K562 (cell line): ENCODE measurements around the gene UTP20. TPM values are rescaled to one million over a fixed set of nuclear protein-coding genes. Genes with fewer than 3 reads are reported as not detected.

Source experiments
- BRF1 ChIP-seq: IDR thresholded peaks from 3 replicates; pipeline ENCODE4 v1.6.1; 2011; ENCODE audit warnings: borderline replicate concordance, mild to moderate bottlenecking; ENCODE audit not compliant: insufficient read length; ENCODE audit errors: extremely low read depth
- CREB1 ChIP-seq, 2 experiments: sonication (generic) in 1 of 2; formaldehyde crosslinking in 1 of 2; IDR thresholded peaks; 2 replicates each; pipeline versions ENCODE4 v1.6.1 to v1.8.0; 2012 to 2022; ENCODE audit warnings: inconsistent platforms in 1 of 2, mild to moderate bottlenecking in 1 of 2, missing genetic modification reagents in 1 of 2, moderate library complexity in 1 of 2
- DMBX1 ChIP-seq: fragments of 250-450 bp; sonication (Bioruptor Pico); IDR thresholded peaks from 2 replicates; pipeline ENCODE4 v1.8.0; 2022; ENCODE audit warnings: inconsistent platforms, mild to moderate bottlenecking, moderate library complexity, borderline replicate concordance
- FOSL1 ChIP-seq: fragments of 200-800 bp; sonication (Bioruptor generic); conservative IDR thresholded peaks from 2 replicates; pipeline ENCODE4 v1.6.1; 2016; ENCODE audit warnings: missing genetic modification characterization, missing compliant biosample characterization
- FOXJ3 ChIP-seq: sonication (generic); formaldehyde crosslinking; IDR thresholded peaks from 2 replicates; pipeline ENCODE4 v1.4.0; 2020; ENCODE audit warnings: mild to moderate bottlenecking, missing genetic modification reagents
- GABPA ChIP-seq: fragments of 200-800 bp; sonication (Bioruptor generic); conservative IDR thresholded peaks from 2 replicates; pipeline ENCODE4 v1.6.1; 2016; ENCODE audit warnings: low read depth, missing genetic modification characterization, missing compliant biosample characterization
- HDAC2 ChIP-seq: fragments of 450-650 bp; IDR thresholded peaks from 2 replicates; pipeline ENCODE4 v1.6.1; 2016; ENCODE audit warnings: mild to moderate bottlenecking
- HNRNPL ChIP-seq: fragments of 200-400 bp; formaldehyde crosslinking; IDR thresholded peaks from 2 replicates; pipeline ENCODE4 v1.6.1; 2017; ENCODE audit warnings: low read depth, mild to moderate bottlenecking, low read length
- KLF16 ChIP-seq: IDR thresholded peaks from 2 replicates; pipeline ENCODE4 v1.6.1; 2016; ENCODE audit warnings: antibody characterized with exemption
- MTA3 ChIP-seq: fragments of 450-650 bp; formaldehyde crosslinking; IDR thresholded peaks from 2 replicates; pipeline ENCODE4 v1.6.1; 2017; ENCODE audit warnings: mild to moderate bottlenecking, borderline replicate concordance
- MYBL2 ChIP-seq, 2 experiments: fragments of 450-650 bp in 1 of 2; sonication (generic) in 1 of 2; formaldehyde crosslinking in 1 of 2; IDR thresholded peaks; 2 replicates each; pipeline versions ENCODE4 v1.6.1 to v1.8.1; 2017 to 2022; ENCODE audit warnings: borderline replicate concordance in 1 of 2, inconsistent platforms in 1 of 2, low read depth in 1 of 2, mild to moderate bottlenecking in 1 of 2, missing genetic modification reagents in 1 of 2, moderate library complexity in 1 of 2
- POLR2B ChIP-seq: fragments of 450-650 bp; IDR thresholded peaks from 2 replicates; pipeline ENCODE4 v1.6.1; 2018; ENCODE audit warnings: low read depth; ENCODE audit not compliant: partially characterized antibody
- SAFB ChIP-seq: fragments of 200-400 bp; formaldehyde crosslinking; IDR thresholded peaks from 2 replicates; pipeline ENCODE4 v1.6.1; 2017; ENCODE audit warnings: low read depth, low read length, borderline replicate concordance
- ZC3H11A ChIP-seq: IDR thresholded peaks from 2 replicates; pipeline ENCODE4 v1.6.1; 2012; ENCODE audit warnings: low read depth, low read length, improper control_type of control experiment
- ZFP30 ChIP-seq: fragments of 250-450 bp; sonication (Bioruptor Pico); IDR thresholded peaks from 2 replicates; pipeline ENCODE4 v1.8.0; 2022; ENCODE audit warnings: moderate library complexity, mild to moderate bottlenecking, inconsistent platforms, borderline replicate concordance
- ZFP36 ChIP-seq: fragments of 150-350 bp; IDR thresholded peaks from 2 replicates; pipeline ENCODE4 v1.6.1; 2018; ENCODE audit warnings: low read length, low read depth; ENCODE audit not compliant: partially characterized antibody
- ZNF24 ChIP-seq: fragments of 450-650 bp; IDR thresholded peaks from 2 replicates; pipeline ENCODE4 v1.6.1; 2016
- ZNF436 ChIP-seq: fragments of 250-450, 450-650 bp; sonication (Bioruptor Pico); formaldehyde crosslinking; IDR thresholded peaks from 2 replicates; pipeline ENCODE4 v1.7.0; 2020; ENCODE audit warnings: mild to moderate bottlenecking
- ZNF444 ChIP-seq: fragments of 250-450 bp; sonication (Bioruptor Pico); IDR thresholded peaks from 2 replicates; pipeline ENCODE4 v1.4.0; 2020; ENCODE audit warnings: mild to moderate bottlenecking, moderate library complexity
- polyA plus RNA-seq, 8 experiments: library from polyadenylated mRNA; depleted of rRNA in 4 of 8; stranded (reverse) in 5 of 8; unstranded in 3 of 8; fragments of >200 nt; fragmentation: Nextera tagmentation in 2 of 8; fragmentation: Illumina TruSeq in 1 of 8; extraction: Ambion mirVana in 2 of 8; extraction: Trizol in 1 of 8; gene quantifications; 2 replicates each; pipeline versions ENCODE4 v1.2.1 to v1.2.3, GENCODE V29; 2011 to 2014; ENCODE audit warnings: inconsistent platforms in 1 of 8, missing spikeins in 1 of 8
- total RNA-seq, 7 experiments: library from RNA; depleted of rRNA in 6 of 7; stranded (reverse); fragments of >200 nt in 6 of 7; fragmentation: Illumina TruSeq in 2 of 7; extraction: Trizol in 2 of 7; gene quantifications; 2 replicates each; pipeline versions ENCODE4 v1.2.1 to v1.2.3, GENCODE V29; 2011 to 2021; ENCODE audit warnings: low replicate concordance in 1 of 7
- TF ChIP-seq, protein P1 (sequence below): sonication (generic); formaldehyde crosslinking; IDR thresholded peaks from 2 replicates; pipeline ENCODE4 v1.8.0; 2022; ENCODE audit warnings: mild to moderate bottlenecking, missing genetic modification reagents
- TF ChIP-seq, protein P2 (sequence below): sonication (generic); formaldehyde crosslinking; IDR thresholded peaks from 2 replicates; pipeline ENCODE4 v1.8.0; 2023; ENCODE audit warnings: mild to moderate bottlenecking, missing genetic modification reagents
- TF ChIP-seq, protein P3 (sequence below): fragments of 450-650 bp; formaldehyde crosslinking; IDR thresholded peaks from 2 replicates; pipeline ENCODE4 v1.4.0; 2020; ENCODE audit warnings: mild to moderate bottlenecking, mixed read lengths
- TF ChIP-seq, protein P4 (sequence below): sonication (generic); formaldehyde crosslinking; IDR thresholded peaks from 2 replicates; pipeline ENCODE4 v1.8.0; 2022; ENCODE audit warnings: mild to moderate bottlenecking, low read depth, missing genetic modification reagents

The UTP20 gene
- total and polyA plus RNA-seq, 9 of the 15 experiments (the other 6 are each of a cell fraction or from before 2014, with no cell fraction given), result 4.3 to 41.3 (median 20.7) TPM

DNA sequence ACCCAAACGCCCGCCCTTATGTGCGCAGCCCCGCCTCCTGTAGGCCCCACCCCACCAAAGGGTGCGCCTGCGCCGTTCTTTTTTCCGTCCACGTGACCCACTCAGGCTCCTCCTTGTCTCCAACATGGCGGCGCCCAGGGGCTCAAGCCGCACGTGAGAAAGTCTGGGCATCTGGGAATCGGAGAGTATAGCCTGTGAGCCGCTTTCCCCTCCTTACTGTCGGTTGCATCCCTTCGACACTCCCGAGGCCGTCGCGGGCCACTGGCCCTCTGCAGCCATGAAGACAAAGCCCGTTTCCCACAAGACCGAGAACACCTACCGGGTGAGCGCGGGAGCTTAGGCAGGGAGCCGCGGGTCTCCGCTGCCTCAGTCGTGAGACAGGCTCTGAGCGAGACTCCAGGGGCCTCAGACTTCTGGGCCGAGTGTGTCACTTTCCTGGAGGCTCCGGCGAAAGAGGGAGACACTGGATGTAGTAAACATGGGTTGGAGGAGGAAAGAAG lies at the start of gene UTP20 (continued):
- TF ChIP-seq, protein P1, sequence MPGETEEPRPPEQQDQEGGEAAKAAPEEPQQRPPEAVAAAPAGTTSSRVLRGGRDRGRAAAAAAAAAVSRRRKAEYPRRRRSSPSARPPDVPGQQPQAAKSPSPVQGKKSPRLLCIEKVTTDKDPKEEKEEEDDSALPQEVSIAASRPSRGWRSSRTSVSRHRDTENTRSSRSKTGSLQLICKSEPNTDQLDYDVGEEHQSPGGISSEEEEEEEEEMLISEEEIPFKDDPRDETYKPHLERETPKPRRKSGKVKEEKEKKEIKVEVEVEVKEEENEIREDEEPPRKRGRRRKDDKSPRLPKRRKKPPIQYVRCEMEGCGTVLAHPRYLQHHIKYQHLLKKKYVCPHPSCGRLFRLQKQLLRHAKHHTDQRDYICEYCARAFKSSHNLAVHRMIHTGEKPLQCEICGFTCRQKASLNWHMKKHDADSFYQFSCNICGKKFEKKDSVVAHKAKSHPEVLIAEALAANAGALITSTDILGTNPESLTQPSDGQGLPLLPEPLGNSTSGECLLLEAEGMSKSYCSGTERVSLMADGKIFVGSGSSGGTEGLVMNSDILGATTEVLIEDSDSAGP (CRISPR knock-in tag), result no peak
- TF ChIP-seq DMBX1 (CRISPR knock-in tag) (no peak), MTA3 (no peak), ZFP30 (no peak), ZNF24 (no peak), GABPA (0 out of 2 replicates have a peak, but pooled peaks have one; percentile 33), ZNF436 (CRISPR knock-in tag) (no peak), ZFP36 (no peak), KLF16 (no peak), POLR2B (peak; percentile 51), FOXJ3 (CRISPR knock-in tag) (no peak), CREB1 (IDR thresholded peaks at IDR 0.05) (no peak), CREB1 (CRISPR knock-in tag; IDR thresholded peaks at IDR 0.05) (no peak), HDAC2 (peak; percentile 100), SAFB (no peak), FOSL1 (tag) (no peak), MYBL2 (IDR thresholded peaks at IDR 0.05; ENCODE audit: low read depth) (no peak), MYBL2 (CRISPR knock-in tag; IDR thresholded peaks at IDR 0.05; ENCODE audit: borderline replicate concordance) (no peak), ZC3H11A (no peak), HNRNPL (no peak), ZNF444 (no peak), BRF1 (no peak)
- TF ChIP-seq, protein P2, sequence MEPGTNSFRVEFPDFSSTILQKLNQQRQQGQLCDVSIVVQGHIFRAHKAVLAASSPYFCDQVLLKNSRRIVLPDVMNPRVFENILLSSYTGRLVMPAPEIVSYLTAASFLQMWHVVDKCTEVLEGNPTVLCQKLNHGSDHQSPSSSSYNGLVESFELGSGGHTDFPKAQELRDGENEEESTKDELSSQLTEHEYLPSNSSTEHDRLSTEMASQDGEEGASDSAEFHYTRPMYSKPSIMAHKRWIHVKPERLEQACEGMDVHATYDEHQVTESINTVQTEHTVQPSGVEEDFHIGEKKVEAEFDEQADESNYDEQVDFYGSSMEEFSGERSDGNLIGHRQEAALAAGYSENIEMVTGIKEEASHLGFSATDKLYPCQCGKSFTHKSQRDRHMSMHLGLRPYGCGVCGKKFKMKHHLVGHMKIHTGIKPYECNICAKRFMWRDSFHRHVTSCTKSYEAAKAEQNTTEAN (CRISPR knock-in tag), result no peak
- TF ChIP-seq, protein P3, sequence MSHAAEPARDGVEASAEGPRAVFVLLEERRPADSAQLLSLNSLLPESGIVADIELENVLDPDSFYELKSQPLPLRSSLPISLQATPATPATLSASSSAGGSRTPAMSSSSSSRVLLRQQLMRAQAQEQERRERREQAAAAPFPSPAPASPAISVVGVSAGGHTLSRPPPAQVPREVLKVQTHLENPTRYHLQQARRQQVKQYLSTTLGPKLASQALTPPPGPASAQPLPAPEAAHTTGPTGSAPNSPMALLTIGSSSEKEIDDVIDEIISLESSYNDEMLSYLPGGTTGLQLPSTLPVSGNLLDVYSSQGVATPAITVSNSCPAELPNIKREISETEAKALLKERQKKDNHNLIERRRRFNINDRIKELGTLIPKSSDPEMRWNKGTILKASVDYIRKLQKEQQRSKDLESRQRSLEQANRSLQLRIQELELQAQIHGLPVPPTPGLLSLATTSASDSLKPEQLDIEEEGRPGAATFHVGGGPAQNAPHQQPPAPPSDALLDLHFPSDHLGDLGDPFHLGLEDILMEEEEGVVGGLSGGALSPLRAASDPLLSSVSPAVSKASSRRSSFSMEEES (CRISPR knock-in tag), result peak; percentile 96
- TF ChIP-seq, protein P4, sequence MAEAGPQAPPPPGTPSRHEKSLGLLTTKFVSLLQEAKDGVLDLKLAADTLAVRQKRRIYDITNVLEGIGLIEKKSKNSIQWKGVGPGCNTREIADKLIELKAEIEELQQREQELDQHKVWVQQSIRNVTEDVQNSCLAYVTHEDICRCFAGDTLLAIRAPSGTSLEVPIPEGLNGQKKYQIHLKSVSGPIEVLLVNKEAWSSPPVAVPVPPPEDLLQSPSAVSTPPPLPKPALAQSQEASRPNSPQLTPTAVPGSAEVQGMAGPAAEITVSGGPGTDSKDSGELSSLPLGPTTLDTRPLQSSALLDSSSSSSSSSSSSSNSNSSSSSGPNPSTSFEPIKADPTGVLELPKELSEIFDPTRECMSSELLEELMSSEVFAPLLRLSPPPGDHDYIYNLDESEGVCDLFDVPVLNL (CRISPR knock-in tag), result no peak
